K562 (cell line): ENCODE measurements around the gene BSCL2. TPM values are rescaled to one million over a fixed set of nuclear protein-coding genes. Genes with fewer than 3 reads are reported as not detected.

Source experiments
- ATF2 ChIP-seq: sonication (generic); formaldehyde crosslinking; IDR thresholded peaks from 2 replicates; pipeline ENCODE4 v1.8.1; 2022; ENCODE audit warnings: missing genetic modification reagents
- BHLHE40 ChIP-seq: IDR thresholded peaks from 2 replicates; pipeline ENCODE4 v1.6.1; 2011; ENCODE audit warnings: low read length, improper control_type of control experiment
- COPS2 ChIP-seq: fragments of 450-650 bp; conservative IDR thresholded peaks from 2 replicates; pipeline ENCODE4 v1.6.1; 2016; ENCODE audit warnings: mild to moderate bottlenecking, moderate library complexity
- CTCF ChIP-seq, 3 experiments: IDR thresholded peaks in 2 of 3; conservative IDR thresholded peaks in 1 of 3; 2 replicates each; pipeline ENCODE4 v1.5.1; 2011 to 2012; ENCODE audit warnings: low read length in 3 of 3, mild to moderate bottlenecking in 3 of 3, control low read depth in 2 of 3, improper control_type of control experiment in 1 of 3, inconsistent platforms in 1 of 3, low read depth in 1 of 3, mixed read lengths in 1 of 3, moderate library complexity in 1 of 3; ENCODE audit not compliant: insufficient read depth in 2 of 3
- DMBX1 ChIP-seq: fragments of 250-450 bp; sonication (Bioruptor Pico); IDR thresholded peaks from 2 replicates; pipeline ENCODE4 v1.8.0; 2022; ENCODE audit warnings: inconsistent platforms, mild to moderate bottlenecking, moderate library complexity, borderline replicate concordance
- NR2F6 ChIP-seq: fragments of 450-650 bp; formaldehyde crosslinking; IDR thresholded peaks from 2 replicates; pipeline ENCODE4 v1.4.0; 2020; ENCODE audit warnings: mild to moderate bottlenecking
- POLR2AphosphoS2 ChIP-seq: IDR thresholded peaks from 2 replicates; pipeline ENCODE4 v1.6.1; 2012; ENCODE audit warnings: low read length, improper control_type of control experiment
- SRSF7 ChIP-seq: fragments of 200-400 bp; formaldehyde crosslinking; optimal IDR thresholded peaks from 2 replicates; pipeline ENCODE3; 2017; ENCODE audit warnings: mild to moderate bottlenecking, low read depth, low read length
- ZNF407 ChIP-seq: fragments of 450-650 bp; IDR thresholded peaks from 2 replicates; pipeline ENCODE4 v1.6.1; 2016; ENCODE audit warnings: low read depth
- ZNF592 ChIP-seq: fragments of 450-650 bp; IDR thresholded peaks from 2 replicates; pipeline ENCODE4 v1.6.1; 2017; ENCODE audit warnings: antibody characterized with exemption, mild to moderate bottlenecking
- ZNF696 ChIP-seq: fragments of 250-450 bp; sonication (Bioruptor Pico); conservative IDR thresholded peaks from 2 replicates; pipeline ENCODE4 v1.4.0; 2020; ENCODE audit warnings: mild to moderate bottlenecking, moderate library complexity
- polyA plus RNA-seq, 8 experiments: library from polyadenylated mRNA; depleted of rRNA in 4 of 8; stranded (reverse) in 5 of 8; unstranded in 3 of 8; fragments of >200 nt; fragmentation: Nextera tagmentation in 2 of 8; fragmentation: Illumina TruSeq in 1 of 8; extraction: Ambion mirVana in 2 of 8; extraction: Trizol in 1 of 8; gene quantifications; 2 replicates each; pipeline versions ENCODE4 v1.2.1 to v1.2.3, GENCODE V29; 2011 to 2014; ENCODE audit warnings: inconsistent platforms in 1 of 8, missing spikeins in 1 of 8
- total RNA-seq, 7 experiments: library from RNA; depleted of rRNA in 6 of 7; stranded (reverse); fragments of >200 nt in 6 of 7; fragmentation: Illumina TruSeq in 2 of 7; extraction: Trizol in 2 of 7; gene quantifications; 2 replicates each; pipeline versions ENCODE4 v1.2.1 to v1.2.3, GENCODE V29; 2011 to 2021; ENCODE audit warnings: low replicate concordance in 1 of 7

BSCL2 gene
- total and polyA plus RNA-seq, 9 of the 15 experiments (the other 6 are each of a cell fraction or from before 2014, with no cell fraction given): 18.9 to 51.7 (median 35.2) TPM

GRCh38 chr11:62727165-62727871 lies 20.1 kb upstream of the BSCL2 start, which contains the start of gene HNRNPUL2 (continued):
- TF ChIP-seq ZNF407: no peak
- no peak for TF ChIP-seq CTCF (IDR thresholded peaks at IDR 0.05 in 2 of 3, conservative IDR thresholded peaks at IDR 0.05 in 1 of 3; ENCODE audit: insufficient read depth in 2 of 3, low read depth in 1 of 3, low read length in 3 of 3)
- TF ChIP-seq ZNF696 (CRISPR knock-in tag): no peak
- TF ChIP-seq BHLHE40: peak; percentile 83
- TF ChIP-seq POLR2AphosphoS2: peak; percentile 85; the same call in 1 of the 2 replicates
- no peak for TF ChIP-seq COPS2
- TF ChIP-seq SRSF7: no peak
- no peak for TF ChIP-seq ATF2 (CRISPR knock-in tag)
- TF ChIP-seq NR2F6 (CRISPR knock-in tag): no peak
- TF ChIP-seq ZNF592: peak; percentile 91; the same call in 1 of the 2 replicates
- TF ChIP-seq DMBX1 (CRISPR knock-in tag): peak; percentile 49; the same call in 1 of the 2 replicates
